ENCODE measurements around the gene JDP2. TPM values are rescaled to one million over a fixed set of nuclear protein-coding genes. Genes with fewer than 3 reads are reported as not detected.
A peak's percentile ranks its signal among the peaks of the same experiment; 100 is the strongest.

The JDP2 gene
- polyA plus RNA-seq, 3 donors: 10.9 to 149 (median 49.8) TPM

DNA sequence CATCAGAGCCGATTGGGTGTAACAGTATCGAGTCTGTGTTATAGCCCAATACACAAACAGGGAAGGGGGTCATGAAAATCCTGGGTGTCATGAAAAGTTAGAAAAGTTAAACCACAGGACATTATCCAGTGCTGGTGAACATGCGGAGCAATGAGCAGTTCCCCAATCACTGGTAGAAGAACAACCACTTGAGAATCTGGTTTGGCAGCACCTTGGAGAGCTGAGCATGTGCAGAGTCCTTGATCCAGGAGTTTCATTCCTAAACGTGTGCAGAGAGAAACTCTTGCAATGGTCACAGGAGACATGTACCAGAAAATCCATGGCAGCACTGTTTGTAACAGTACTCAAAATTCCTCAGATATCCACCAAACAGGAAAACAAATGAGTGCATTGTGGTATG, 23.0 kb upstream of the JDP2 start:
- WGBS, 3 donors: 76 to 87% (median 78%) methylated on average over 4 of the region's 4 CpGs
- no peak overlapping the region for H3K27ac ChIP-seq (ENCODE audit: low read depth, low read length)

DNA sequence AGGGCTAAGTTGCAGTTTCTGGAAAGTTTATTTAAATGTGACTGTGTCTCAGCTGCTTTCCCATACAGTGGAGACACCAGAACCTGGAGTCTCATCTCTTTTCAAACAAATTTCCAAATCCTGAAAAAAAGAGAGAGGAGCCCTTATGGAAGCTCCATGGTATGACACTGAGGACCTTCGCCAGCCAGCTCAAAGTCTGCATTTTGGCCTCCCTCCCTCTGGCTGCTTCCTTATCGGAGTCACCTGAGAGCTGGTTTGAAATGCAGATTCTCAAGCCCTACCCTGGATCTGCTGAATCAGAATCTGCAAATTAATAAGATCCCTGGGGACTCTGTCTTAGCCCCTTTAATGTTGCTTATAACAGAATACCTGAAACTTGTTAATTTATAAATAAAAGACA, 21.7 kb upstream of the JDP2 start:
- H3K27ac ChIP-seq (ENCODE audit: low read depth, low read length): no peak overlapping the region
- WGBS, 3 donors: 94 to 98% (median 95%) methylated on average over 2 of the region's 2 CpGs

DNA sequence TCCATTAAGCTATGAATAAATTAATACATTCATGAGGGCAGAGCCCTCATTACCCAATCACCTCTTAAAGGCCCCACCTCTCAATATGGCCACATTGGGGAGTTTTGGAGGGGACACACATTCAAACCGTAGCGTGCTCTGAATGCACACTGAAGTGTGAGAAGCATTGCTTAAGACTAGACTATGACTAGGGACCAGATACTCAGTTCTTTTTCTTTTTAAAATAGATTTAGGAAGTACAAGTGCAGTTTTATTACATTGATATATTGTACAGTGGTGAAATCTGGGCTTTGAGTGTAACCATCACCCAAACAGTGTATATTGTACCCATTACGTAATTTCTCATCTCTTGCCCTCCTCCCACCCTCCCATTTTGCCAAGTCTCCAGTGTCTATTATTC, 21.0 kb upstream of the JDP2 start:
- no peak overlapping the region for H3K27ac ChIP-seq (ENCODE audit: low read depth, low read length)
- WGBS, 3 donors: 75 to 92% (median 88%) methylated on average over 3 of the region's 3 CpGs

DNA sequence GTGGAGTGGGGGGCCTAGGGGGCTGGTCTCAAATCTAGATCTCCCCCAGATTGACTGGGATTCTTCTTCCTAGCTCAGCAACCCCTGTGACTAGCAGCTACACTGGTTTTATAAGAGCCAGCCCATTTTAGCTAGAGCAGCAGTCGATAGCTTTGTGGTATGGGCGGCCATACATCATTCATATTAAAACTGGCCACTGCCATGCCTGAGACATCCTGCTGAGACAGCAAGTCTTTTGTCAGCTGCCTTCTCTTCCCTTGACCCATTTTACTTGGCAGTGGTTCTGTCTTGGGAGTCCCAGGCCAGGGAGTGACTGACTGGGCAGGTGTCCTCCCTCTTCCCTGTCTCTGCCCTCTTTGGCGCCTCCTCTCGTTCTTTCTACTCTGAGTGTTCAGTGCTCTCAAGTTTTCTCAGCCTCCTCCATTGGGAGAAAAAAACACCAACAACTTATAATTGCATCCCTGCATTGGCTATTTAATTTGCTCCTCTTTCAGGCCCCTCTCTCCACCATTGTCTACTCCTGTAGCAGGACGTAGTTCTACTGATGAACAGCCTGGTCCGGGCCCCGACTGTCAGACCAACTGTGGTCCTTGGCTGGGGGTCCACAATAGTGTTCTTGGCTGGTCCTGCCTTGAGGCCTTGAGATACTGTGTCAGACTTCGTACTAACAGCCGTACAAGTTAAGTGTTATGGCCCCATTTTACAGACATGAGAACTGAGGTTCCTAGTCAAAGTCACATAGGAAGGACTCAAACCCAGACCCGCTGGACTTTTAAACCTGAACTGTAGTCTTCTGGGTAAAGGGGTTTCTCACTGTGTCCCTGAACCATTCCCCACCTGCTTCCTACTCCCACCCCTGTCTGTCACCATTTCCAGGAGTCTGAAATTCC, 18.3 kb upstream of the JDP2 start:
- WGBS, 3 donors: 89 to 95% (median 92%) methylated on average over 10 of the region's 10 CpGs
- no peak overlapping the region for H3K27ac ChIP-seq (ENCODE audit: low read depth, low read length)

DNA sequence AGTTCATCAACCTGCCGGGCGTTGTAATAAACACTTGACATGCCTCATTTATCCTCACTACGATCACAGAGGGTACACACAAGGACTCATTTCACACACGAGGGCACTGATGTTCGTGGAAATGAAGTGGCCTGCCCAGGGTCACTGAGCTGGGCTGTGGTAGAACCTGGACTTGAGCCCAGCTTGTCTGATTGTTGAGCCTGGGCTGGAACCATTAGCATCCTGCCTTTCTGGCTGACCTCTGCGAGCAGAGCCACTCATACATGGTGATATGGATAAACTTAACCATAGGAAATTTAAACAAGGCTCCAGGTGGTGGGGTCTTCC, 16.6 kb upstream of the JDP2 start:
- H3K27ac ChIP-seq (ENCODE audit: low read depth, low read length): no peak overlapping the region

DNA sequence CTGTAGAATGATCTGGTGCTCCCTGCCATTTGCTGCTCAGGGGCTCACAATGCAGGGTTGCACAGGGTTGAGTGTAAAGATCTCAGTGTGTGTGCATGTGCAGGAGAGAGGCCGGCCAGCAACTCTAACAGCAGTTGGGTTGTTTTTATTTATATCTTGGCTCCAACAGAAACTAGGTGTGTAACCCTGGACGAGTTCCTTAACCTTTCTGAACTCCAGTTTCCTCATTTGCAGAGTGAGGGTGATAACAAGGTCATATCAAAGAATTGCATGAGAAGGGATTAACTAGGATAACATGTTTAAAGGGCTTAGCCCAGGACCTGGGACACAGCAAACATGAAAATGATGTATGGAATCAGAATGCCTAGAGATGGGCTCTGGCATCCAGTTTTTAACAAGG, 14.8 kb upstream of the JDP2 start:
- WGBS, 3 donors: 64 to 78% (median 72%) methylated on average over 2 of the region's 2 CpGs
- H3K27ac ChIP-seq (ENCODE audit: low read depth, low read length): no peak overlapping the region

More for the DNA sequence above, 16.6 kb upstream of the JDP2 start:
- WGBS, 3 donors: 50 to 72% (median 67%) methylated on average over 6 of the region's 6 CpGs

DNA sequence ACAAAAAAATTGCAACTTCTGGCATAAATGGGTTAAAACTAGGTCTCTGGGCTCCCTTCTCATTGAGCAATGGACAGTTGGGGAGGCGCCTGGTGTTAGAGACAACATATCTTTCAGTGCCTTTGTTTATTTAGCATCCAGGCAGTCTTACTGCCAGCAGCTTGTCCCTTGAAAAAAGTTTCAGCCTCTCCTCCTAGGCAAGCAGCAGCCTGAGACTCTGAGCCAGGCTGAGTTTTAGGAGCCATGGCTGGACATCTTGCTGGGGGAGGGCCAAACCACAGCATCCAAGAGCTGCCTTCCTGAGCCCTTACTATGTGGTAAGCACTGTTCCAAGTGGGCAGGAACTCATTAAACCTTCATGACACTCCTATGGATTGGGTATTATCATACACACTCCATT, 10.1 kb upstream of the JDP2 start:
- no peak overlapping the region for H3K27ac ChIP-seq (ENCODE audit: low read depth, low read length)
- 50 to 59% (median 56%) methylated on average over 1 of the region's 1 CpG for WGBS, 3 donors

DNA sequence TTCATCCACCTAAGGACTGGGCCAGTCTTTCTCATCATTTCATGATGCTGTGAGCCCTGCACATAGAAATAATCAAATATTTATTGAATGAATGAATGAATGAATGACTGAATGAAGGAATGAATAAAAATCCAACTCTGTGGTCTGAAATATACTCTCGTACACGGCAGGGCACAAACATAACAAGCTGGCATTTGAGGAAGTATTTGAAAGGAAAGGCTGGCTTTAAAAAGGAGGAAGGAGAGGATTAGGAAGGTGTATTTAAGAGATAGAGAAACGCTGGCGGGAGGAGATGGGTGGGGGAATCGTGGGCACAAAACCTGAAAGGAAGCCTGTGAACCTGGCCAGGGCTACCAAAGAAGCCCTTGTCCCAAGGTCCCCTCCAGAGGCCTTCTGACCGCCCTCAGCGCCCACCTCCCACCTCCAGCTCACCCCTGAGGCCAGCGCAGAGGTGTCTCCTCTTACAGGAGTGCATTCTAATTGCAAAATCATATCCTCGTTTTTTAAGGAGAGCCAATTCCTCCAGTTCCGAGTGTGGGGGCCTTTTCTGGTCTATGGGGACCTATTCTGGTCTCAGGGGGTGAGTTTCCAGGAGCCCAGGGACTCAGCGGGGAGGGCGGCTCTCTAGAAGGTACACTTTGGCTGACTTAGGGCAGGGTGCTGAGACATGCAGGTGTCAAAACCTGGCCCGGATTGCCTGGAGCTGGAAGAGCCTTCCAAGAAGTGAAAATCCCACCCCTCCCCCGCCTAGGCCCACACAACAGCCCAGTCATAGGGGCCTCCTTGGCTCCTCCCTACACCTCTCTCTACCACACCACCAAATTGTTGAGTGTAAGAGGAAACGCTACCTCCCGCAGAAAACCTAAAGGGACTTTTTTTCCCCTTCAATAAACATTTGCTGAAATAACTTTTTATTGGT, 8.7 kb upstream of the JDP2 start:
- 39 to 43% (median 39%) methylated on average over 16 of the region's 16 CpGs for WGBS, 3 donors

DNA sequence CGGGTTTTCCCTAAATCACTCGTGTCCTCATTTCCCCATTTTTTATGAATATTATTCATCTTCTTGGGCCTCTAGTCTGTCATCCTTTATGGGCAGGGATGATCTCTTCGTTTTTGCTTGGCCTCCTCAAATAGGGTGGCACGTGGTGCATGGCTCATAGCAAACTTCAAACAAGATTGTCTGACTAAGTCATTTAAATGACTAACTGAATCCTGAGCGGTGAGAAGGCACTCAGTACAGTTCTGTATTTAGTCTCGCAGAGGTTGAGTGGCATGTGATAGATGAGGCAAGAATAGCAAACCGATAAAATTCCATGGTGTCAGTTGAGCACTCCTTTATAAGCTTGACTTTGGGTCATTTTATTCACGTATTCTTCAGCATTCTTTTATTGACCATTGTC, 5.7 kb upstream of the JDP2 start:
- 80 to 86% (median 85%) methylated on average over 8 of the region's 8 CpGs for WGBS, 3 donors
- no peak overlapping the region for H3K27ac ChIP-seq (ENCODE audit: low read depth, low read length)

More for the DNA sequence above, 8.7 kb upstream of the JDP2 start:
- no peak overlapping the region for H3K27ac ChIP-seq (ENCODE audit: low read depth, low read length)

DNA sequence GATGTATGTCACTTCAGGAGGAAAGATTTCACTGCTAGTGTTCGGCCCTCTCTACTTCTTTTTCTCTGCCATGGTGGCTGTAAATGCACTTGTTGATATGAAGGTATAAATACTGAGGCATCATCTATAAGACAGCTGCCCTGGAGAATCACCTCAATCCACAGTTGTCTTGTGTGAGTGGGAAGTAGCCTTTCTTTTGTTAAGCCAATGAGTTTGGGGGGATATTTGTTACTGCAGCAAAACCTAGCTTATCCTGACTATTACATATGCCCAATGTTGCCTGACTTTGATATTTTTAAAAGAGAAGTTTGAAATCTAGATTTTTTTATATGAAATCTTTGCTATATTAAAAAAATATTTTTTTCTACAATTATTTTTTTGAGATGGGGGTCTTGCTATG, 3.3 kb upstream of the JDP2 start:
- 94 to 100% (median 96%) methylated on average over 1 of the region's 1 CpG for WGBS, 3 donors

DNA sequence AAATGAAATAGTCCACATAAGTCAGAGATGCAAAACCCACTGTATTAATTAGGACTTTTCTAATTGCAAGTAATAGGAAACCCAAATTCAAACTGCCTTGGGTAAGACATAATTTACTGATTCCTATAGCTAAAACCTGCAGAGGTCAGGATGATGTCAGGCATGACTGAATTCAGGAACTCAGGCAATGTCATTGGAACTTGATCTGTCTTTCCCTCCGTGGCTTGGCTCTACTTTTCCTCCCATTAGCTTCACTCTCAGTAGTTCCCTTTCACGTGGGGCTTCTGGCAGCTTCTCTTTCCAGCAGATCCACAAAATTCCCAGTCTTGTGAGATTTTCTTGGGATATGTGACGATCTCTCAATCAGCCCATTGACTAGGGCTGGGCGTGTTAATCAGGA, 2.4 kb upstream of the JDP2 start:
- no peak overlapping the region for H3K27ac ChIP-seq (ENCODE audit: low read depth, low read length)
- 73 to 87% (median 78%) methylated on average over 4 of the region's 4 CpGs for WGBS, 3 donors

More for the DNA sequence above, 3.3 kb upstream of the JDP2 start:
- no peak overlapping the region for H3K27ac ChIP-seq (ENCODE audit: low read depth, low read length)

DNA sequence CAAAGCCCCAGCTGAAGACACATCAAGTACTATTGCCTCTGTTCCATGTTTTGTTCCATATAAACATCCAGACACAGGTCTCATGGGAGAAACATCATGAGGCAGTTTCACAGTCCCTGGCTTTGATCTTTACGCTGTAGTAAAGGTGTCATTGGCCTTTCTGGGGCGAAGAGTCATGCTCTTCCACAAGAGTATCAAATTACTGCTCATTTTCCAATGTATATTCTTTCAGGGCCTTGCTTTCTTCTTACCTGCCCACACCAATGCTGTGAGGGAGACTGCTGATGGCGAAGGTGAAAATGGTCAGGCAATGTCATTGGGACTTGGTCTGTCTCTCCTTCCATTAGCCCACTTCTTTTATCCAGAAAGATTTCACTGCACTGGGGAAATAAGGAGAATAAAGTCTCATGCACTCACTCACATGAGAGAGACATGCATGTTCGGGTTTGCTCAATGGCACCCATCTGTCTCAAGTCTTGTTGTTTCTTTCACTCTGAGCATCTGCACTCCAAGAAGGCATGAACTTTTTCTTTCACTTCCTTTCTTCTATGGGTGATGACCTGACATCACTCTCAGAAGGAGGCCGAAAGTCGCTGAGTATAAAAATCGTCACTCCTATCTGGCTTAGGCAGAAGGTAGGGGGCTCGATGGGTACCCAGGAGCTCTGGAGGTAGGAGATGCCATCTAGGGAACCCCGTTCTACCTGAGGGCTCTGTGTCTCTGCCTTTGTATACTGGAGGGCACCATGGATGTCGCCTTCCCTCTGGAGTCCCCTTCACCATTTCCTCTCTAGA, 1.3 kb upstream of the JDP2 start:
- no peak overlapping the region for H3K27ac ChIP-seq (ENCODE audit: low read depth, low read length)
- 89 to 95% (median 90%) methylated on average over 10 of the region's 10 CpGs for WGBS, 3 donors

DNA sequence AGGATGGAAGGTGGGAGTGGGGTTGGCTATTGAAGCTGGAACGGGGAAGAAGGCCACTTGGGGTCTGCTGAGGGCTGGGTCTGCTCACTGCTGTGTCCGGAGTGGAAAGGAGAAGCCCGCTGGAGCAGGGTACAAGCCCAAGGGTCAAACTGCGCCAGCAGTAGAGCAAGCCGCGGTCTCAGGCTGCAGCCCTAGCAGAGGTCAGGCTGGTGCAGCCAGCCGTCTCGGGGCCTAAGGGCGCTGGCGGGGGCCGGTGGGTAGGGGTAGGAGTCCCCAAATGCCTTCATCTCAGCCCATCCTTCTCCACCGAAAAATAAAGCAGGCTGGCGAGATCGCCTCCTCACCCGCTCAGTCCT, 718 bp upstream of the JDP2 start:
- no peak overlapping the region for H3K27ac ChIP-seq (ENCODE audit: low read depth, low read length)
- WGBS, 3 donors: 28 to 36% (median 31%) methylated on average over 15 of the region's 15 CpGs

DNA sequence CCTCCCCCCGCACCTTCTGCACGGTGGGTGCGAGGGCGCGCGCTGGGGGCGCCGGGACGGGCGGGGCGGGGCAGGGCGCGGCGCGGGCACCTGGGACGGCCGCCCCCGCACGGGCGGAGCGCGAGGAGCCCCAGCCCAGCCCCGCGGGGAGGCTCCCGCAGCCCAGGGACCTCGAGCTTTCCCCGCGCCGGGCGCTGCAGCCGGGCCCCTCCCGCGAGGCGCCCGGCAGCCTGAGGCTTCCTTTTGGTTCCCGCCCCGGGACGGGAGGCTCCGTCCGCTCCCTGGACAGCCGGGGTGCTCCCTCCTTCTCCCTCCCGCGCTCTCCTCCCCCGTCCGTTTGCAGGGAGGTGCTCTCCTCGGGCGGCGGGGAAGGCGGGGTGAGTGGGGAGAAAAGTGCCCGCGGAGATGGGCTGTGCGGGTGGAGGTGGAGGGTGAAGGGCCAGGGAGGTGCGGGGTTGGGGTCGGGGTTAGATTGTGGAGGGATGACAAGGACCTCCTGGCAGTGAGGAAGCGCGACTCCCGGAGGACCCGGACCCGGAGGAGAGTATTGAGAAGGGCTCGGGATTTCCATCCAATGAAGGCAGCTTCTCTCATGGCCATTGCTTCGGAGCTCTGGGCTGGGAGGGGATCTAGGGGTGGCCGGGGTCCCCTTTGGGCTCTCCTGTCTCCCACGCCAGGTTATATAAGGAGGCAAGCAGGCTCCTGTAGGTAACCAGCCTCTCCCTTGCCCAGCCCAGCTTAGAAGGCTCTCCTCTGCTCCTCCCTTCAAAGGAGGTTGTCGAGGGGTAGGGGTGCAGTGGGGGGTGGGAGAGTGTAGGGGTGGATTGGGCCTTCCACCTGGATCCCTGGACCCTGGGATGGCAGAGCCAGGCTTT, 645 bp downstream of the JDP2 start:
- 2 to 3% (median 2%) methylated on average over 35 to 63 of the region's 64 CpGs for WGBS, 3 donors

DNA sequence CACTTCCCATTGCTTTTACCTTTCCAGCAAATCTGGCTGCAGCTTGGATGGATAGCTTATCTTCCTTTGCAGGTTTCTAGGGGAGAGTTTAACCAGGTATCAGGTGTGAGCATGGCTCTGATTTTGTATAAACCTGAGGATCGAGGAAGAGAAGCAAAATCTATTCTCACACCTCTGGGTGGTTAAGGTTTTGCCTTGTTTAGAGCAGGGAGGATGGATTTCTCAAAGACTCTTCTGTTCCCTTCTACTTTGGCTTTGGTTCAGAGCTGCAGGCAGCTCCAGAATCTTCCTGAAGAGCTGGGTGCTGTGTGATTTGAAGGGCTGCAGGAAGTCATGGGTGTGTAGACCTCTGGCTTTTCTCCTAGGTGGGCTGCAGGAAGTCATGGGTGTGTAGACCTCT, 1.7 kb downstream of the JDP2 start:
- no peak overlapping the region for H3K27ac ChIP-seq (ENCODE audit: low read depth, low read length)
- WGBS, 3 donors: 28 to 52% (median 35%) methylated on average over 1 of the region's 1 CpG

More for the DNA sequence above, 645 bp downstream of the JDP2 start:
- H3K27ac ChIP-seq (ENCODE audit: low read depth, low read length): peak overlapping the region; percentile 34

DNA sequence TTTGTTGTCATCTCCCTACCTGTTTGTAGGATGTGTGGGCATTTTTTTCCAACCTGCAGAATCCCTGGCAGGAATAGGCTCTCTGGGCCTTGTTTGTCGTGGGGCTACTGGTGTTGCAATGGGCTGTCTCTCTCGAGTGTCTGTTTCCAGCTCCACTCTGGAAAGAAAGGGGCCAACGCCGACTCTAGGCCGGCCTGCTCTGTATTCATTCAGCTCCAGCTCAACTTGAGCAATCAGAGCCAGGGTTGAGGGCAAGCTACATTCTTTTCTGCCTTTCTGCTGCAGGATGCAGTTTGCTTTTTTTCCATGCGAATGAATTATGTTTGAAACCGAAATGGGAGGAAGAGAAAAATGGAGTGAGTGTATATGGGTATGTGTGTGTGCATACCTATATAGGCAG, 2.3 kb downstream of the JDP2 start:
- WGBS, 3 donors: 33 to 35% (median 35%) methylated on average over 7 of the region's 7 CpGs

DNA sequence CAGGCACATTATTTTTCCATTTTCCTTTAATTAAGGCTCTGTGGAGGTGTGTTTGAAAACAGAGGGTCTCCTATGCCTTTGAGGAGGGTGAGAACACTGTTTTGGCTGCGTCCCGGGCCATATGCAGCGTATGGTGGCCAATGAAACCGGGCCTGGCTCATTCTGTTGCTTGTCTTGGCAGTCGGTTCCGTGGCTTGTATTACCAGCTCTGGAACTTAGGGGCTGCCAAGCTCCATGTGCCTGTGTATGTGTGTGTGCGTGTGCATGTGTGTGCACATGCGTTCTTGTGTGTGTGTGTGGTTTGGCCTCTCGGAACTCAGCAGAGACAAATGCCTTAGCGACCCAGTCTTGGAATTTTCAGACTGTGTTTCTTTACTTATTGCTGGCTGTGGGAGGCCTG, 2.7 kb downstream of the JDP2 start:
- WGBS, 3 donors: 26 to 51% (median 48%) methylated on average over 10 of the region's 10 CpGs
- no peak overlapping the region for H3K27ac ChIP-seq (ENCODE audit: low read depth, low read length)

More for the DNA sequence above, 2.3 kb downstream of the JDP2 start:
- no peak overlapping the region for H3K27ac ChIP-seq (ENCODE audit: low read depth, low read length)

DNA sequence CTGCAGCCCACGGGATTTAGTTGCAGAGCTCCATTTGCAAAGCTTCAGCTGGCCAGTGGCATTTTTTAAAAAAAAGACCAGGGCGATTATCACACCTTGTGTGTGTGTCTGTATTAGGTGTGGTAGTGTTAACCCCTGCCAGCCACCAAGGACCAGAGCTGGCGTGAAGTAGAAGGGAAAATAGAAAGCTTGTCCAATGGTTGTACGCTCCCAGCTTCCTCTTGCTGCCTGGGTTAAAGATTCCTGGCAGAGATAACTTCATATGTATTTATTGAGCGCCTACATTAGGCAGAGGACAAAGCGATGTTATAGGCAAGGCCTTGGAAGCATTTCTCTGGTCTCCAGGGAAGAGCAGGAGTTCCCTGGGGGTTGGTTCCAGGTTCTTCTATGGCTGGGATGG, 3.2 kb downstream of the JDP2 start:
- WGBS, 3 donors: 50 to 55% (median 50%) methylated on average over 6 of the region's 6 CpGs
- no peak overlapping the region for H3K27ac ChIP-seq (ENCODE audit: low read depth, low read length)

All from adipose tissue (tissue), 3 donors.